ENCODE results near the gene TRMT11.
"Not testable (repeated sequence)": the region's sequence is repeated elsewhere in the genome, so short reads cannot be mapped to it uniquely, and the experiment has no call there.

Gene TRMT11

DNA sequence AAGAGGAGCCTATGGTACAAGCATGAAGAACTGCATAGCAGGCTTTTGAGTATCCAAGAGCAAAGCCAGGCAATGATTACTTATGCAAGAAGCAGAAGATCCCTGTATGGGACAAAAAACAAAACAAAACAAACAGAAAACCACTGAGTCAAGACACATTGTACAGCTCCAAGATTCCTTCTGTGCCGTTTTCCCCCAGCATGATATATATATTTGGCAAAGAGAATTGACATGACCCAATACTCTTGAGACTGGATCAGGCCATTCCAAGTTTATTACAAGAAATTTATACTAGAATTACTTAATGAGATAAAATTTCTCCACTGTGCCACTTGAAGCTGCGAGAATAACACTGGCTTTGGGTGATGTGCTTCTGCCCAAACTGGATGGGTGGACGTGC, 65.5 kb downstream of the TRMT11 start:
- no peak overlapping the region for H3K9ac ChIP-seq (ENCODE audit: low read length)
- H3K36me3 ChIP-seq (ENCODE audit: control insufficient read depth, insufficient read depth, low read length, severe bottlenecking), result peaks cover 14% of the 10 kb centered on the region
- peaks cover 34% of the 10 kb centered on the region for H3K4me1 ChIP-seq (ENCODE audit: control insufficient read depth, insufficient read depth, low read length)
- DNase-seq (ENCODE audit: low read depth), result no peak
- no peaks in the 10 kb centered on the region for H3K27me3 ChIP-seq (replicated peaks; ENCODE audit: control insufficient read depth, insufficient read depth, low read length)
- no peak overlapping the region for H3K4me3 ChIP-seq (ENCODE audit: low read length)
- no peaks in the 10 kb centered on the region for H3K9me3 ChIP-seq (ENCODE audit: control insufficient read depth, low read length)

DNA sequence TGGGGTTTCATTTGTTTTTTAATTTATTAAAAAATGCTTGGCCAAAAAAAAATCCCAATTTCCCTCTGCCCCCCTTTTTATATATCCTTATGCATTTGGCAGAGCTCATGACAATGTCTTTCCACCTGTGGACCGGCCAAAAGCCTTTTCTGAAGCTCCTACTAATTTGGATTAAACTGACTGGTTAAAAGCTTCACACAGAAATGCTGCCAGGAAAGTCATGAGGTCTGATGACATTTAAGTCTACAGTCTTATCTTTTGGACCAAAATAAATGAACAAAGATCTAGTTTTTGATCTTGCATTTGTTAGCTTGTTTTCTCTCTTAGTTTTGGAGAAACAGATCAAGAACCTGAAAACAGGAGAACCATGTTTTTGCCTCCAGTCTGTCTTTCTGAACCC, 66.1 kb downstream of the TRMT11 start:
- H3K4me3 ChIP-seq (ENCODE audit: low read length), result no peak overlapping the region
- DNase-seq (ENCODE audit: low read depth), result no peak
- no peaks in the 10 kb centered on the region for H3K9me3 ChIP-seq (ENCODE audit: control insufficient read depth, low read length)
- no peak overlapping the region for H3K9ac ChIP-seq (ENCODE audit: low read length)
- peaks cover 34% of the 10 kb centered on the region for H3K4me1 ChIP-seq (ENCODE audit: control insufficient read depth, insufficient read depth, low read length)
- no peaks in the 10 kb centered on the region for H3K27me3 ChIP-seq (replicated peaks; ENCODE audit: control insufficient read depth, insufficient read depth, low read length)
- peaks cover 10% of the 10 kb centered on the region for H3K36me3 ChIP-seq (ENCODE audit: control insufficient read depth, insufficient read depth, low read length, severe bottlenecking)

DNA sequence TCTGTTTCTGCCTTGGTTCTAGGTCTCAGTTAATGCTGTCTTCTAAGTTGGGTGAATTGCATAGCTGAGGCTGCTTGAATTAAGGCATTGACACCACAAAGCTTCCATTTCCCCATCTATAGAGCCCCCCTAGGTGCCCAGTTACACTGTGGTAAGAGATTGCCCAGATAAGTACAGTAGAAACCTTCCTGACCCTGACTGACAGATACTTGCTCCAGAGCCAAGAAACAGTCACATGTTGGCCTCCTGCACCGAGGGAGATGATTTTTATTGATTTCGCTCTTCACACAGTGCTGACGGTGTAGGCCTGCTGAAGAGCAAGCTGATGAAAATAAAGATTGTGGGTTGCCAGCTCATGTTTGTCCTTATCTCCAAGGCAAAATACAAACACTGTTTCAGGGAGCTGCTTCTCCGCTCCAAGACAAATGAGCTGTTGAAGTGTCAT, 67.9 kb downstream of the TRMT11 start:
- no peak overlapping the region for H3K9ac ChIP-seq (ENCODE audit: low read length)
- H3K4me1 ChIP-seq (ENCODE audit: control insufficient read depth, insufficient read depth, low read length), result peaks cover 34% of the 10 kb centered on the region
- DNase-seq (ENCODE audit: low read depth), result no peak
- peaks cover 4% of the 10 kb centered on the region for H3K36me3 ChIP-seq (ENCODE audit: control insufficient read depth, insufficient read depth, low read length, severe bottlenecking)
- no peaks in the 10 kb centered on the region for H3K27me3 ChIP-seq (replicated peaks; ENCODE audit: control insufficient read depth, insufficient read depth, low read length)
- H3K4me3 ChIP-seq (ENCODE audit: low read length), result no peak overlapping the region
- H3K9me3 ChIP-seq (ENCODE audit: control insufficient read depth, low read length), result no peaks in the 10 kb centered on the region

DNA sequence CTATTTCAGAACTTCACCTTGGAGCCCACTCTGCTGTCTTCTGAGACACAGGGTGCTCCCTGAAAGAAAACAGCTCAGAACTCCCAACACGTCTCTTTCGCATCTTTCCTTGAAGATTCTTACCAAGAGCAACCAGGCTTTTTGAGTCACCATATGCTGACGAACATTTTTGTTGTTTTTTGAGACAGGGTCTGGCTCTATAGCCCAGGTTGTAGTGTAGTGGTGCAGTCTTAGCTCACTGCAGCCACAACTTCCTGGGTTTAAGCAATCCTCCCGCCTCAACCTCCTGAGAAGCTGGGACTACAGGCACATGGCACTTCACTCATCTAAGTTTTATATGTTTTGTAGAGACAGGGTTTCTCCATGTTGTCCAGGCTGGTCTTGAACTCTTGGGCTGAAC, 68.5 kb downstream of the TRMT11 start:
- Histone ChIP-seq H3K4me3 (ENCODE audit: low read length) (no peak overlapping the region), H3K9ac (ENCODE audit: low read length) (no peak overlapping the region), H3K27me3 (replicated peaks; ENCODE audit: control insufficient read depth, insufficient read depth, low read length) (no peaks in the 10 kb centered on the region), H3K36me3 (ENCODE audit: control insufficient read depth, insufficient read depth, low read length, severe bottlenecking) (peaks cover 4% of the 10 kb centered on the region), H3K9me3 (ENCODE audit: control insufficient read depth, low read length) (no peaks in the 10 kb centered on the region), H3K4me1 (ENCODE audit: control insufficient read depth, insufficient read depth, low read length) (peaks cover 34% of the 10 kb centered on the region)
- no peak for DNase-seq (ENCODE audit: low read depth)

DNA sequence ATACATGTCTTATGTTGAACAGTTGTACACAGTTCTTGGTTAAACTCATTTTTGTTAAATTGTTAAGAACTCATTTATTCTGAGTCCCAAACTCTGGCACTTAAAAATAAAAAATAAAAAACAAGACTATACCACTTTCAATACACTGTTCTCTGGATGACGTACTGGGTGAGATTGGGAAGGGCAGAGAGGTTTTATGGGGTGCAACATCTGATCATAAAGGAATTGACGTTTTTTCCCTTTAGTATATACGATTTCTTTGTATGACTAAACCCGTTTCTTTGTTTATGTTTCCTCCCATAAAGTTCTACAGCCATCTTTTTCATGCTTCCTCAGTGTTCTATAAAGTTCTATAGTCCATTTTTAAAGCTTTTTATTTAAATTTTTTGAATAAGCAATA, 69.1 kb downstream of the TRMT11 start:
- Histone ChIP-seq H3K27me3 (replicated peaks; ENCODE audit: control insufficient read depth, insufficient read depth, low read length) (no peaks in the 10 kb centered on the region), H3K9me3 (ENCODE audit: control insufficient read depth, low read length) (no peaks in the 10 kb centered on the region), H3K4me1 (ENCODE audit: control insufficient read depth, insufficient read depth, low read length) (peaks cover 34% of the 10 kb centered on the region), H3K9ac (ENCODE audit: low read length) (no peak overlapping the region), H3K36me3 (ENCODE audit: control insufficient read depth, insufficient read depth, low read length, severe bottlenecking) (peaks cover 4% of the 10 kb centered on the region), H3K4me3 (ENCODE audit: low read length) (no peak overlapping the region)
- DNase-seq (ENCODE audit: low read depth), result no peak

DNA sequence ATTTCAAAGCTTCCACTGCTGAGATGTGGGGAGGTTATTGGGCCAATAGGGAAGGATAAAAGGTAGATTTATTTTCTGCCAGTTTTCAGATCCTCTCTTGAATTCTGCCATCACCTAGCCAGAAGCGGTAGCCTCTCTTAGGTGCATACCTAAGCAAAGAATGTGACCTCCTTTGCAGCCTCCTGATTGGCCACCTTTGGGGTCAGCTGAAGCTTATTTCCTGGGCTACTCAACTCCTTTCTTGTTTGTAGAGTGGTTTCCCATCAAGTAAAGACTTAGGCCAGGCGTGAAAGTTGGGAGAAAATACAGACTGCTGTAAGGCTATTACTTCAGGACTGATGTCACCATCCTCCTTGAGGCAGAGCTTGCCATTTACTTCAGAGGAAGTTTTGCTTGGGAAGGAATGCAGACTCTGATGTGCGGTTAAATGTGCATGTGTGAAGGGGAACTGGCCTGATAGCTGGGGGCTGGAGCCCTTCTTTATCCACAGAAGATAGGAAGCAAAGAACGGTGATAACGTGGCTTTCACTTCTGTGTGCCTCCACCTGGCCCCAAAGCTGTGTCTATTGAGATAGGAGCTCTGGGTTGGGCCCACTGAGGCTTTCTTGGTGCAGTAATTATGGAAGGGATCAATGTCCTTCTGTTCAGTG, 70.1 kb downstream of the TRMT11 start:
- Histone ChIP-seq H3K4me1 (ENCODE audit: control insufficient read depth, insufficient read depth, low read length) (peaks cover 29% of the 10 kb centered on the region), H3K4me3 (ENCODE audit: low read length) (no peak overlapping the region), H3K27me3 (replicated peaks; ENCODE audit: control insufficient read depth, insufficient read depth, low read length) (no peaks in the 10 kb centered on the region), H3K9me3 (ENCODE audit: control insufficient read depth, low read length) (no peaks in the 10 kb centered on the region), H3K36me3 (ENCODE audit: control insufficient read depth, insufficient read depth, low read length, severe bottlenecking) (peaks cover 4% of the 10 kb centered on the region), H3K9ac (ENCODE audit: low read length) (no peak overlapping the region)
- no peak for DNase-seq (ENCODE audit: low read depth)

DNA sequence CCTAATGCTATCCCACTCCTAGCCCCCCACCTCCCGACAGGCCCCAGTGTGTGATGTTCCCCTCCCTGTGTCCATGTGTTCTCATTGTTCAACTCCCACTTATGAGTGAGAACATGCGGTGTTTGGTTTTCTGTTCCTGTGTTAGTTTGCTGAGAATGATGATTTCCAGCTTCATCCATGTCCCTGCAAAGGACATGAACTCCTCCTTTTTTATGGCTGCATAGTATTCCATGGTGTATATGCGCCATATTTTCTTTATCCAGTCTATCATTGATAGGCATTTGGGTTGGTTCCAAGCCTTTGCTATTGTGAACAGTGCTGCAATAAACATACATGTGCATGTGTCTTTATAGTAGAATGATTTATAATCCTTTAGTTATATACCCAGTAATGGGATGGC, 71.7 kb downstream of the TRMT11 start:
- not testable (repeated sequence) for H3K4me3 ChIP-seq (ENCODE audit: low read length); H3K36me3 ChIP-seq (ENCODE audit: control insufficient read depth, insufficient read depth, low read length, severe bottlenecking); H3K9ac ChIP-seq (ENCODE audit: low read length)

DNA sequence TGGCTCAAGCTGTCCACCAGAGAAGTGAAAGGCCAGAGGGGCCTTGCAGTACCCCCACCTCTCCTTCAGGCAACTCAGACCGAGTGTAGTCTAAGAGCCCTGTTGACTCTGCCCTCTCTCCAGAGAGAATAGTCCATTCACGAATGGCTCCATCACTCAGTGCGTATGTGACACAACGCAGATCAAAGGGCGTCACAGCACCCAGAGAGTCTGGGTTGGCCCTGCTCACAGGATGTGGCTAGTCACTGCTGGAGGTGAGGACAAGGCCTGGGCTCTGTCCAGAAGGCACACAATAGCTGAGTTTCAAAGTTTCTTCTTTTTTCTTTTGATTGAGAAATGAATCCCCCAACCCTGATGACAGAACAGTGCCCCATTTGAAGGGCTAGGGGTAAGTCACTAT, 74.1 kb downstream of the TRMT11 start:
- H3K36me3 ChIP-seq (ENCODE audit: control insufficient read depth, insufficient read depth, low read length, severe bottlenecking), result no peaks in the 10 kb centered on the region
- H3K27me3 ChIP-seq (replicated peaks; ENCODE audit: control insufficient read depth, insufficient read depth, low read length), result no peaks in the 10 kb centered on the region
- no peaks in the 10 kb centered on the region for H3K9me3 ChIP-seq (ENCODE audit: control insufficient read depth, low read length)
- no peak overlapping the region for H3K9ac ChIP-seq (ENCODE audit: low read length)
- no peak for DNase-seq (ENCODE audit: low read depth)
- peaks cover 27% of the 10 kb centered on the region for H3K4me1 ChIP-seq (ENCODE audit: control insufficient read depth, insufficient read depth, low read length)
- H3K4me3 ChIP-seq (ENCODE audit: low read length), result no peak overlapping the region

More for the DNA sequence above, 71.7 kb downstream of the TRMT11 start:
- not testable (repeated sequence) for DNase-seq (ENCODE audit: low read depth); H3K27me3 ChIP-seq (replicated peaks; ENCODE audit: control insufficient read depth, insufficient read depth, low read length); H3K9me3 ChIP-seq (ENCODE audit: control insufficient read depth, low read length)
- peaks cover 19% of the 10 kb centered on the region for H3K4me1 ChIP-seq (ENCODE audit: control insufficient read depth, insufficient read depth, low read length)

DNA sequence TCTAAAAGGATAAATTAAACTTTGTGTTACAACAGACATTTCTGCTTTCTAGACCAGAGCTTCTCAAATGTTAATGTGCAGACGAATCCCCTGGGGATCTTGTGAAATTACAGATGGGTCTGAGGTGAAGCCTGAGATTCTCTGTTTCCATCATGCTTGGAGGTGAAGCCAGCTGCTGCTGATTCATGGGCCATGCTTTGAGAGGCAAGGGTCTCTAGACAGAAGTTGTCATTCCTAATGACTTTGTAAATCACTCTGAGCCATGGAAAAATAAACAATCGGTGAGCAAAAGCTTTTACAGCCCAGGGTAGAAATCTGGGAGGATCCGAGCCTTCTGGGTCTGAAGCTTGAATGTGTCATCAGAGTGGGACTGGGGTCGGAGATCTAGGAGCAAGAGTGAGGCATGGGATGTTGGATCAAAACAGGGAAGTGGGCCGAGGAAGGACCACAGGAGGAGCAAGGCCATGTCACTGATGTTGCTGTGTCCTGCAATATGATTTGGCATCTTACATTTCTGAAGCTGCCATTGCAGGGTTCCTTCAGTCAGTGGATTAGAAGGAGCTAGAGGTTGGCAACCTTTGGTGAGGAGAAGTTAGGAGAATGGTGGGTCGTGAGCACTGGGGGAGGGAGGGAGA, 77.3 kb downstream of the TRMT11 start:
- DNase-seq (ENCODE audit: low read depth), result peak; percentile 28
- H3K36me3 ChIP-seq (ENCODE audit: control insufficient read depth, insufficient read depth, low read length, severe bottlenecking), result no peaks in the 10 kb centered on the region
- H3K9me3 ChIP-seq (ENCODE audit: control insufficient read depth, low read length), result no peaks in the 10 kb centered on the region
- no peak overlapping the region for H3K4me3 ChIP-seq (ENCODE audit: low read length)
- peaks cover 42% of the 10 kb centered on the region for H3K4me1 ChIP-seq (ENCODE audit: control insufficient read depth, insufficient read depth, low read length)
- H3K27me3 ChIP-seq (replicated peaks; ENCODE audit: control insufficient read depth, insufficient read depth, low read length), result no peaks in the 10 kb centered on the region
- H3K9ac ChIP-seq (ENCODE audit: low read length), result no peak overlapping the region

DNA sequence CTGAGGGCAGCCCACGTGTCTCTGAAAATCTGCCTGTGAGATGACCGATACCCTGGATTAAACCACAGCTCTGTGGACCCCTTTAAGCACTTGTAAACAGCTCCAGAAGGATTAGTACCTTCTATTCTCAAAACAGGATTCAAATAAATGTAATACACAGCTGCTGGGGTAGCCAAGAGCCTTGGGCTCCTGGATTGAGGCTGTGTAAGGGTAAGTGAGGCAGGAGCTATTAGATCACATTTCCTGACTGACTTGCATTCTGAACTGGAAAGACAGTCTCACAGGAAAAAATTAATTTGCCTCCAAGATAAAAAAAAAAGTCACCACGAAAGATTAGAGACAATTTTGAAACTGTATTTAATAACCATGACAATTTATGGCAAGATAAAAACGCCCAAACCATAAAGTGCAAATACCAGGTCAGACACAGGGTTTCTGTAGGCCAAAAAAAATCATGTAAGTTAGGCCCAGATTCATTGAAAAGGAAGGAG, 78.0 kb downstream of the TRMT11 start:
- Histone ChIP-seq H3K27me3 (replicated peaks; ENCODE audit: control insufficient read depth, insufficient read depth, low read length) (no peaks in the 10 kb centered on the region), H3K4me1 (ENCODE audit: control insufficient read depth, insufficient read depth, low read length) (peaks cover 42% of the 10 kb centered on the region), H3K9ac (ENCODE audit: low read length) (no peak overlapping the region), H3K4me3 (ENCODE audit: low read length) (no peak overlapping the region), H3K36me3 (ENCODE audit: control insufficient read depth, insufficient read depth, low read length, severe bottlenecking) (no peaks in the 10 kb centered on the region), H3K9me3 (ENCODE audit: control insufficient read depth, low read length) (no peaks in the 10 kb centered on the region)
- no peak for DNase-seq (ENCODE audit: low read depth)

DNA sequence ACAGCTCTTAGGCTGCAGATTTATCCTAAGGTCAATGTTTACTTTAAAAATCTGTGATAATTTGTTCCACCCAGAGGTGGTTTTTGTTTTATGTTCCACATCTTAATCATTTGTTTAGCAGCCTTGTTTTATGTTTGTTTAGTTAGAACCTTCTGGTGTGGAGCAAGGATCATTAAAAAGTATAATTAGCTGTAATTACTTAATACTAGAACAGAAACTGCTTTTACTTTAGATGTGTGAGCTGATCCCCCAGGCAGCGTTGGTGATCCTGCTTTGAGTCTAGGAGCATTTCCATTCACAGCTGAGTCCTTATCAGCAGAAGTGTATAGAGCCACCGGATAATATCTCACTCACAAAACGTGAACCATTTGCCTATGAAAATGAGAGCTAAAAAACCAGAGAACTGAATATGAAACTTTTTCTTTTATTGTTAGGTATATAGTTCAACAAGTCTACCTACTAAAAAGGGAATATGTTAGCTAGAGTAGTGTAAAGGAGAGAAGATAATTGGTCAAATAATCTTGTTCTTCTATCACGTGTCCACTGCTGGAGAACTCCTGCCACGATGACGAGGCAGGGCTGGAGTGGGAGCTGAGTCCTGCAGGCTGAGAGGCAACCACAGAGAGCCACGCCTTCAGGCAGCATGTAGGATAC, 78.5 kb downstream of the TRMT11 start:
- DNase-seq (ENCODE audit: low read depth), result no peak
- H3K36me3 ChIP-seq (ENCODE audit: control insufficient read depth, insufficient read depth, low read length, severe bottlenecking), result no peaks in the 10 kb centered on the region
- H3K4me1 ChIP-seq (ENCODE audit: control insufficient read depth, insufficient read depth, low read length), result peaks cover 42% of the 10 kb centered on the region
- H3K9ac ChIP-seq (ENCODE audit: low read length), result no peak overlapping the region
- no peak overlapping the region for H3K4me3 ChIP-seq (ENCODE audit: low read length)
- H3K27me3 ChIP-seq (replicated peaks; ENCODE audit: control insufficient read depth, insufficient read depth, low read length), result no peaks in the 10 kb centered on the region
- H3K9me3 ChIP-seq (ENCODE audit: control insufficient read depth, low read length), result no peaks in the 10 kb centered on the region
